Endodermal cell (in vitro differentiated cells): ENCODE data around the gene WDFY1. TPM values are rescaled to one million over a fixed set of nuclear protein-coding genes. Genes with fewer than 3 reads are reported as not detected.
"Not testable (repeated sequence)": the region's sequence is repeated elsewhere in the genome, so short reads cannot be mapped to it uniquely, and the experiment has no call there.

Experiments used
- DNase-seq: peaks from one replicate; pipeline ENCODE4 v3.0.0-alpha.2; 2017
- H3K27ac ChIP-seq: 2 replicates; pipeline ENCODE4 v1.5.1; 2013; ENCODE audit warnings: mild to moderate bottlenecking, low read depth, low read length, moderate library complexity
- H3K27me3 ChIP-seq: 2 replicates; pipeline ENCODE4 v1.6.1; 2013; ENCODE audit warnings: mild to moderate bottlenecking, low read length, moderate library complexity; ENCODE audit not compliant: insufficient read depth, control insufficient read depth, poor library complexity, severe bottlenecking
- H3K36me3 ChIP-seq: 2 replicates; pipeline ENCODE4 v1.7.0; 2013; ENCODE audit warnings: mild to moderate bottlenecking, low read length, moderate library complexity; ENCODE audit not compliant: control insufficient read depth, insufficient read depth
- H3K4me1 ChIP-seq: one replicate; pipeline ENCODE4 v1.7.0; 2013; ENCODE audit warnings: low read length; ENCODE audit not compliant: control insufficient read depth, insufficient read depth
- H3K4me3 ChIP-seq: 2 replicates; pipeline ENCODE4 v1.5.1; 2013; ENCODE audit warnings: mild to moderate bottlenecking, low read length, moderate library complexity
- H3K9ac ChIP-seq: 2 replicates; pipeline ENCODE4 v1.6.1; 2013; ENCODE audit warnings: mild to moderate bottlenecking, low read length, moderate library complexity; ENCODE audit not compliant: poor library complexity, severe bottlenecking; ENCODE audit errors: extremely low read depth
- H3K9me3 ChIP-seq: 2 replicates; pipeline ENCODE4 v1.6.1; 2013; ENCODE audit warnings: mild to moderate bottlenecking, low read length, moderate library complexity; ENCODE audit not compliant: control insufficient read depth
- H3K27ac Mint-ChIP-seq: 2 replicates; pipeline ENCODE4 v1.8.0; 2020; ENCODE audit warnings: mixed read lengths
- H3K27me3 Mint-ChIP-seq: 2 replicates; pipeline ENCODE4 v1.8.0; 2021; ENCODE audit warnings: mild to moderate bottlenecking, mixed read lengths; ENCODE audit not compliant: insufficient read depth
- H3K36me3 Mint-ChIP-seq: 2 replicates; pipeline ENCODE4 v1.8.0; 2020; ENCODE audit warnings: low read depth, mixed read lengths
- H3K4me1 Mint-ChIP-seq: 2 replicates; pipeline ENCODE4 v1.8.0; 2020; ENCODE audit warnings: mixed read lengths
- H3K4me3 Mint-ChIP-seq: 2 replicates; pipeline ENCODE4 v1.8.0; 2020; ENCODE audit warnings: mild to moderate bottlenecking, moderate library complexity, mixed read lengths
- H3K9me3 Mint-ChIP-seq: 2 replicates; pipeline ENCODE4 v1.8.0; 2020; ENCODE audit warnings: mild to moderate bottlenecking, mixed read lengths
- WGBS, 2 experiments: methylation state at CpG; one replicate each; pipeline versions ENCODE4 v1.1.5 to v1.1.7; 2013; ENCODE audit warnings: missing lambda C conversion rate in 2 of 2, mixed read lengths in 1 of 2; ENCODE audit not compliant: insufficient coverage in 1 of 2, insufficient read length in 1 of 2; 5-methylcytosine and 5-hydroxymethylcytosine counted together
- total RNA-seq, 2 donors: library from RNA; stranded (reverse); fragmentation: NEBNext Ultra II Directional in 1 of 2; extraction: Animal tissue kit (Norgen Biotek cat#: 25700) in 1 of 2; gene quantifications; 2 replicates in 1 of 2; 3 replicates in 1 of 2; pipeline ENCODE4 v1.2.1, GENCODE V29; 2021
- TF ChIP-seq, protein P1 (sequence below): fragments of 200-600 bp; sonication (generic); conservative IDR thresholded peaks from 2 replicates; pipeline ENCODE4 v1.5.0; 2021; ENCODE audit warnings: antibody characterized with exemption, mild to moderate bottlenecking

Gene WDFY1
- total RNA-seq, 2 donors from 2014 or later = 61.9 to 69.7 TPM

DNA sequence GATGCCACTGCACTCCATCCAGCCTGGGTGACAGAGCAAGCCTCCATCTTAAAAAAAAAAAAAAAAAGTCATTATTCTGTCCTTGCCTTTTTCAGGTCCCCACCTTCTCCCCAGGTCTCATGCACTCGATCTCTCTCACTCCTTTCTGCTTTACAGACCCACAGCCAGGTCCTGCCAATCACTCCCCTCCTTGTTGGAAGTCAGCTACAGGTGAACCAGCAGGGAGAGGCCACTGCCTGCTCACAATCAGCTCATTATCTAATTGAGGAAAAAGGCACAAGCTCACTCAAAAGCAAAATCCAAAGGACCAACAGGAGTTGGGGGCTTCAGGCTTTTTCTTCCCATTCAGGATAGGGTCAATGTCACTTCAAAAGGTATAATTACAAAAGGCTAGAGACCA, 2.0 kb downstream of the WDFY1 start:
- Histone ChIP-seq H3K27me3 (no peaks in the 10 kb centered on the region), H3K9ac (no peak overlapping the region), H3K4me1 (peaks cover 1% of the 10 kb centered on the region), H3K9me3 (no peaks in the 10 kb centered on the region), H3K27ac (no peak overlapping the region), H3K36me3 (no peaks in the 10 kb centered on the region), H3K4me3 (peak overlapping the region; percentile 94)
- Mint-ChIP-seq H3K4me3 (peak overlapping the region; percentile 98), H3K4me1 (peaks cover 40% of the 10 kb centered on the region), H3K36me3 (peaks cover 19% of the 10 kb centered on the region), H3K27me3 (no peaks in the 10 kb centered on the region), H3K27ac (no peak overlapping the region), H3K9me3 (no peaks in the 10 kb centered on the region)
- TF ChIP-seq, protein P1, sequence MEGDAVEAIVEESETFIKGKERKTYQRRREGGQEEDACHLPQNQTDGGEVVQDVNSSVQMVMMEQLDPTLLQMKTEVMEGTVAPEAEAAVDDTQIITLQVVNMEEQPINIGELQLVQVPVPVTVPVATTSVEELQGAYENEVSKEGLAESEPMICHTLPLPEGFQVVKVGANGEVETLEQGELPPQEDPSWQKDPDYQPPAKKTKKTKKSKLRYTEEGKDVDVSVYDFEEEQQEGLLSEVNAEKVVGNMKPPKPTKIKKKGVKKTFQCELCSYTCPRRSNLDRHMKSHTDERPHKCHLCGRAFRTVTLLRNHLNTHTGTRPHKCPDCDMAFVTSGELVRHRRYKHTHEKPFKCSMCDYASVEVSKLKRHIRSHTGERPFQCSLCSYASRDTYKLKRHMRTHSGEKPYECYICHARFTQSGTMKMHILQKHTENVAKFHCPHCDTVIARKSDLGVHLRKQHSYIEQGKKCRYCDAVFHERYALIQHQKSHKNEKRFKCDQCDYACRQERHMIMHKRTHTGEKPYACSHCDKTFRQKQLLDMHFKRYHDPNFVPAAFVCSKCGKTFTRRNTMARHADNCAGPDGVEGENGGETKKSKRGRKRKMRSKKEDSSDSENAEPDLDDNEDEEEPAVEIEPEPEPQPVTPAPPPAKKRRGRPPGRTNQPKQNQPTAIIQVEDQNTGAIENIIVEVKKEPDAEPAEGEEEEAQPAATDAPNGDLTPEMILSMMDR = no peak
- 69% methylated on average over 1 of the region's 1 CpG; no CpG with 5 or more reads in 1 of the 2 experiments for WGBS, 2 experiments
- DNase-seq = no peak

DNA sequence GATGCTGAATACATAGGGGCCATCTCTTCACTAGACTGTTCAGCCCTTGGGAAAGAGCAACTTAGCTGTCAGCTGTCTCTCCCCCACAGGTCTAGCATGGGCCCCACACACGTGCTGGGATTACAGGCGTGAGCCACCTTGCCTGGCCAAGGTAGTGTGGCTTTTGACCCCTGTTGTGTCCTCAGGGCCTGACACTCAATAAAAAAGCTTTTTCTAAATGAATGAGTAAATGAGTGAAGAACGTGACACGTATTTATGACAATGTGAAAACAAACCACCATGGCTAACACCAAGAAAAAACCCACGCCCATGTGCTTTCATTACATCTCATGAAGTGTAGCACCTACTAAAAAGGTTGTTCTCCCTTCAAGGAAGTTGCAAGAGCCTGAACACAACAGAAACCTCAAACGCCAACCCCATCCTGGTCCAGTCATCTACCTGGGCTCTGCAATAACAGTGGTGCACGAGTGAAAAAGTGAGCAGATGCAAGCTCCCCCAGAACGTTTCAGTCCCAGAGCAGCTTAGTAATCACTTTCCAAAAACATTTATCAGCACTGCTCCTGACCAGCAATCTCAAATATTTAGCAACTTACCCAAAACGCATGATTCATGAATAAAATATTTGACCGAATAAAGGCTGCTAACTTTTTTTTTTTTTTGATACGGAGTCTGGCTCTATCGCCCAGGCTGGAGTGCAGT, 3.4 kb downstream of the WDFY1 start:
- 87 to 88% methylated on average over 5 to 12 of the region's 12 CpGs for WGBS, 2 experiments

DNA sequence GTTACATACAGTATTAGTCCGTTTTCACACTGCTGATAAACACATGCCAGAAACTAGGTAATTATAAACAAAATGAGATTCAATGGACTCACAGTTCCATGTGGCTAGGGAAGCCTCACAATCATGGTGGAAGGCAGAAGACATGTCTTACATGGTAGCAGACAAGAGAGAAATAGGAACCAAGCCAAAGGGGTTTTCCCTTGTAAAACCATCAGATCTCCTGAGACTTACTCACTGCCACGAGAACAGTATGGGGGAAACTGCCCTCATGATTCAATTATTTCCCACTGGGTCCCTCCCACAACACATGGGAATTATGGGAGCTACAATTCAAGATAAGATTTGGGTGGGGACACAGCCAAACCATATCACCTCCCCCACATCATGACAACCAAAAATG, 5.7 kb downstream of the WDFY1 start:
- not testable (repeated sequence) for H3K4me3 Mint-ChIP-seq, H3K27ac ChIP-seq, H3K27me3 Mint-ChIP-seq, DNase-seq, H3K9ac ChIP-seq, H3K9me3 Mint-ChIP-seq, H3K36me3 ChIP-seq, H3K27me3 ChIP-seq, H3K9me3 ChIP-seq, H3K4me3 ChIP-seq, H3K4me1 ChIP-seq
- Mint-ChIP-seq H3K4me1 (peaks cover 54% of the 10 kb centered on the region), H3K27ac (peak overlapping the region; percentile 21), H3K36me3 (peaks cover 19% of the 10 kb centered on the region)
- 89% methylated on average over 2 of the region's 2 CpGs; no CpG with 5 or more reads in 1 of the 2 experiments for WGBS, 2 experiments

More for the DNA sequence above, 3.4 kb downstream of the WDFY1 start:
- Mint-ChIP-seq H3K36me3 (peaks cover 19% of the 10 kb centered on the region), H3K27ac (no peak overlapping the region), H3K9me3 (no peaks in the 10 kb centered on the region), H3K27me3 (no peaks in the 10 kb centered on the region), H3K4me1 (peaks cover 39% of the 10 kb centered on the region), H3K4me3 (no peak overlapping the region)
- Histone ChIP-seq H3K4me1 (peaks cover 8% of the 10 kb centered on the region), H3K27me3 (no peaks in the 10 kb centered on the region), H3K36me3 (no peaks in the 10 kb centered on the region), H3K27ac (no peak overlapping the region), H3K4me3 (no peak overlapping the region), H3K9me3 (no peaks in the 10 kb centered on the region), H3K9ac (no peak overlapping the region)
- DNase-seq = no peak
- TF ChIP-seq, protein P1 = no peak
